Lower lobe of right lung (tissue), 2 donors: ENCODE results near the gene CCNB3. TPM values are rescaled to one million over a fixed set of nuclear protein-coding genes. Genes with fewer than 3 reads are reported as not detected.

ENCODE experiments used
- ATAC-seq, 2 donors: fragments of 200-7000 bp; cut with Tn5 transposase; one replicate each; pipeline ENCODE4 v1.9.1; 2020 to 2022; ENCODE audit warnings: mild to moderate bottlenecking in 2 of 2, moderate library complexity in 2 of 2
- DNase-seq: peaks from one replicate; pipeline ENCODE4 v3.0.0-alpha.2; 2020
- H3K27ac ChIP-seq: fragments of 200-600 bp; one replicate; pipeline ENCODE4 v1.8.0; 2022
- H3K27me3 ChIP-seq: fragments of 200-600 bp; one replicate; pipeline ENCODE4 v1.8.0; 2022; ENCODE audit warnings: low read depth
- H3K36me3 ChIP-seq: fragments of 200-600 bp; one replicate; pipeline ENCODE4 v1.8.0; 2022; ENCODE audit warnings: mild to moderate bottlenecking
- H3K4me1 ChIP-seq: fragments of 200-600 bp; one replicate; pipeline ENCODE4 v1.8.0; 2022
- H3K4me3 ChIP-seq: fragments of 200-600 bp; one replicate; pipeline ENCODE4 v1.8.0; 2022; ENCODE audit warnings: mild to moderate bottlenecking
- H3K9me3 ChIP-seq: fragments of 200-600 bp; one replicate; pipeline ENCODE4 v1.8.0; 2022
- intact Hi-C: fragments of 100-400 bp; cut with DNase I; formaldehyde crosslinking; loops from one replicate; pipeline ENCODE4 v1.11.0; 2022
- total RNA-seq: library from RNA; stranded (reverse); fragmentation: NEBNext Ultra II Directional; extraction: Animal tissue kit (Norgen Biotek cat#: 25700); gene quantifications from one replicate; pipeline ENCODE4 v1.2.1, GENCODE V29; 2021
- TF ChIP-seq, protein P1 (sequence below): fragments of 200-600 bp; IDR thresholded peaks from one replicate; pipeline ENCODE4 v1.8.0; 2022; ENCODE audit warnings: antibody characterized with exemption, mild to moderate bottlenecking
- donor health status: DM: no; HTN: yes; CAD: no; lungs with severe emphysema.

CCNB3 gene
- total RNA-seq, 1 donor from 2014 or later = 0.71 TPM

DNA sequence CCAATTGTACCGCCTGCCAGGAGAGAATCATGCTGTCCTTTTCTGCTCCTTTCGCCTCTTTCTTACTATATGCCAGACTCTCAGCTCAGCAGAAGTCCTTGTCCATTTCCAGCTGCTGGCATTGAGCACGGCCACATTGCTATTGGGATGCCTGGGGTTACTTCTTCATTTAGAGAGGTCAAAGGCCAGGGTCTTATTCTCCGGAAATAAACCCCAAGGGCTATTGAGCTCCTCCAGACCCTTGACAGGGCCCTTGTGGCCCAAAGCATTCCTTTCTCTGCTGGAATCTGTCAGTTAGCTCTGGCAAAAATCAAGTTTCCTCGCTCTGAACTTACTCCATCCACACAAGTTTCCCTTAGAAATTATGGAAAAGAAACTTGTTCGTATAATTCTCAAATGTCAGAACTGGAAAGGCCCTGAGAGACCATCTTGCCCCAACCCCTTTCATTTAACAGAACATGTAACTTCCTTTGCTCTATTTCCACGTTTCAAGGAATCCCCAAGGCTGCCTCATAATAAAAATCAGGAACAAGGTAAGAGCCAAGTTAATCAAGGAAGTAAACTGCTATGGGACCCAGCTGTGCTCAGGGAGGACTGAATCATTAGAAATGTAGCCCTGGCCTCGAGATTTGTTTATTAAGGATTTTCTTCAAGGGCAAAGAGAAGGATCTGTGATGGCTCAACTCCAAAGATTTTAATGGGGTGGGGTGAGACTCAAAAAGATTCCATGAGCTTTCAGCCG is 15.5 kb upstream of the CCNB3 start:
- Histone ChIP-seq H3K36me3 (no peaks in the 10 kb centered on the region), H3K27ac (no peak overlapping the region), H3K4me1 (no peaks in the 10 kb centered on the region), H3K9me3 (no peaks in the 10 kb centered on the region), H3K27me3 (no peaks in the 10 kb centered on the region), H3K4me3 (no peak overlapping the region)
- DNase-seq = no peak
- TF ChIP-seq, protein P1, sequence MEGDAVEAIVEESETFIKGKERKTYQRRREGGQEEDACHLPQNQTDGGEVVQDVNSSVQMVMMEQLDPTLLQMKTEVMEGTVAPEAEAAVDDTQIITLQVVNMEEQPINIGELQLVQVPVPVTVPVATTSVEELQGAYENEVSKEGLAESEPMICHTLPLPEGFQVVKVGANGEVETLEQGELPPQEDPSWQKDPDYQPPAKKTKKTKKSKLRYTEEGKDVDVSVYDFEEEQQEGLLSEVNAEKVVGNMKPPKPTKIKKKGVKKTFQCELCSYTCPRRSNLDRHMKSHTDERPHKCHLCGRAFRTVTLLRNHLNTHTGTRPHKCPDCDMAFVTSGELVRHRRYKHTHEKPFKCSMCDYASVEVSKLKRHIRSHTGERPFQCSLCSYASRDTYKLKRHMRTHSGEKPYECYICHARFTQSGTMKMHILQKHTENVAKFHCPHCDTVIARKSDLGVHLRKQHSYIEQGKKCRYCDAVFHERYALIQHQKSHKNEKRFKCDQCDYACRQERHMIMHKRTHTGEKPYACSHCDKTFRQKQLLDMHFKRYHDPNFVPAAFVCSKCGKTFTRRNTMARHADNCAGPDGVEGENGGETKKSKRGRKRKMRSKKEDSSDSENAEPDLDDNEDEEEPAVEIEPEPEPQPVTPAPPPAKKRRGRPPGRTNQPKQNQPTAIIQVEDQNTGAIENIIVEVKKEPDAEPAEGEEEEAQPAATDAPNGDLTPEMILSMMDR = no peak
- ATAC-seq = no peak
- intact Hi-C loops = no loop called here

DNA sequence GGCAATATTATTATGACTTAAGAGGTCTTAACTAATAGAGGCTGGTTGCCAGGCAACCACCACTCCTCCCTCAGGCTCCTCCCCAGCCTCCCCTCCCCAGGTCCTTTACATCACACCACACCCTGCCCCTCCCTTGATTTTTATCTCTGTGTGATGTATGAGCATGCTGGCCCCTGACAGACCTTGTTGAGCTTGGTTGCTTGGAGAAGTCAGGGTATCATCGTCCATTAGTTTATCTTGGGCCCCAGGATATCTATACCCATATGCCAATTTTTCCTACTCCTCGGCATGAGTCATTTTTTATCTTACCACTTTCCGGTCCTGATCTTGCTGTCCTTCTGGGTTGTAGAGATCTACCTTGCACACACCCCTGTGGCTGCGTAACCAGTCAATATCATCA is 6.2 kb upstream of the CCNB3 start:
- Histone ChIP-seq H3K27me3 (no peaks in the 10 kb centered on the region), H3K27ac (no peak overlapping the region), H3K9me3 (no peaks in the 10 kb centered on the region), H3K36me3 (no peaks in the 10 kb centered on the region), H3K4me3 (no peak overlapping the region), H3K4me1 (no peaks in the 10 kb centered on the region)
- TF ChIP-seq, protein P1 = no peak
- intact Hi-C loops = no loop called here
- DNase-seq = no peak
- no peak for ATAC-seq

DNA sequence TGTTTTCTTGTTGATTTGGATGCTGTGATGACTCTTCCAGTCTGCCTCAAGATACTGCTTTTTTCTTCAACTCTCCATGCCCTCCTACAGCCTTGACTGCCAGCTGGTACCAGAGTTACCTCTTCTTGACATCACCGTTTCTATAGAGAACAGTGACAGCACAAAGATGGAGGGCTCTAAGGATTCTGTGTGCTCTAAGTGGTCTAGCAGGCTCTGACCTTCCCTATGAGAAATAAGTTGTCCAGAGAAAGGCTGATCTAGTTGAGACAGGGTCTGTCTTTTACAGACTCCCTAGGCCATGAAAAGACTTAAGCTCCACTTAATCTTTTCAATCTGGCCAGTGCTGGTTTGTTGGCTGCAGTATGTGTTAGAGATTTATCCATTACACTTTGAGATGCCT is 3.7 kb upstream of the CCNB3 start, which contains the start of gene AKAP4:
Gene AKAP4, minus strand, starts transcription at position 101 of the 400 bp plus-strand sequence. CDS start 118 bp downstream, outside the sequence.
- Histone ChIP-seq H3K27me3 (no peaks in the 10 kb centered on the region), H3K4me3 (no peak within 1 kb of the TSS), H3K9me3 (no peaks in the 10 kb centered on the region), H3K27ac (no peak within 1 kb of the TSS), H3K4me1 (no peaks in the 10 kb centered on the region), H3K36me3 (no peaks in the 10 kb centered on the region)
- DNase-seq = no peak
- ATAC-seq = no peak
- intact Hi-C loops = no loop called here
- TF ChIP-seq, protein P1 = no peak

DNA sequence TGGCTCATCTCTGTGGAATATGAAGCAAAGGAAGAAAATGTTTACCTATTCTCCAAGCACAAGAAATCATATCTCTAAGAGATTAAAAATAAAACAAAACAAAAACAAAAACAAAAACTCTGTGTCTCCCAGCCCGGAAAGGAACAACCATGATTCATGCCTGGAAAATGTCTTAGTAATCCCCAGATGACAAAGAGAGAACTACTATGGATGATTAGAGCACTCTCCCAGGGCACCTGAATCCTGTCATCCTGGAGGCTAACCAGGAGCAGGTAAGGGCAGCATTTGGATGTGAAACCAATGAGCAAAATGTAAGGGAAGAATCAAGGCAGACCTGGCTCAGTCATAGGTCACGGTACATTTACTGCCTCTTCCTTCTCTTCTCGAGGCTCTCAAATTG is 2.0 kb upstream of the CCNB3 start:
- intact Hi-C loops = no loop called here
- H3K27ac ChIP-seq = no peak overlapping the region
- H3K4me1 ChIP-seq = no peaks in the 10 kb centered on the region
- DNase-seq = no peak
- H3K9me3 ChIP-seq = no peaks in the 10 kb centered on the region
- no peak for ATAC-seq
- no peaks in the 10 kb centered on the region for H3K27me3 ChIP-seq
- no peaks in the 10 kb centered on the region for H3K36me3 ChIP-seq
- TF ChIP-seq, protein P1 = no peak
- H3K4me3 ChIP-seq = no peak overlapping the region

DNA sequence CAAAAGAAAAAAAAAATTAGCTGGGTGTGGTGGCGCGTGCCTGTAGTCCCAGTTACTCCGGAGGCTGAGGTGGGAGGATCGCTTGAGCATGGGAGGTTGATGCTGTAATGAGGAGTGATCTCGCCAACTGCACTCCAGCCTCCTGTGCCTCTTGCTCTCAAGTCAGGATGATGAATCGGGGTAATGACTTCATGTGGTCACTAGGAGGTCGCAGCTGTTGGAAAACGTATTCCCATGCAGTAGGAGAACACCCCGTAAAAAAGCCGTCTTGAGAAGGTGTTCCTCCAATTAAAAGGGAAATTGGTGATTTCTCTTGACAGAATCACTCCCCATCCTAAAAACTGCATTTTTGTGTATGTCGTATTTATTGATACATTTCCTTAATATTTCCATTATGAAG is 2.2 kb downstream of the CCNB3 start:
- H3K4me1 ChIP-seq = no peaks in the 10 kb centered on the region
- ATAC-seq = no peak
- H3K9me3 ChIP-seq = no peaks in the 10 kb centered on the region
- H3K4me3 ChIP-seq = no peak overlapping the region
- DNase-seq = no peak
- no peaks in the 10 kb centered on the region for H3K36me3 ChIP-seq
- TF ChIP-seq, protein P1 = no peak
- intact Hi-C loops = no loop called here
- no peaks in the 10 kb centered on the region for H3K27me3 ChIP-seq
- no peak overlapping the region for H3K27ac ChIP-seq
